NCI-H345 treated with DMSO at 0.1 percent for 48 hours (cell line): ENCODE results near the gene HIRIP3.
"Not testable (repeated sequence)": the region's sequence is repeated elsewhere in the genome, so short reads cannot be mapped to it uniquely, and the experiment has no call there.

Experiments
- DNase-seq: peaks from one replicate; lab custom pipeline; 2025; ENCODE audit not compliant: unreplicated experiment; lab: John Stamatoyannopoulos, UW

The HIRIP3 gene

GRCh38 chr16:29961479-29962343 lies 33.7 kb downstream of the HIRIP3 start, which contains the start of gene TMEM219:
Gene TMEM219, plus strand, starts transcription at chr16:29962079. Its CDS starts 1,065 bp downstream, at chr16:29963144.
- DNase-seq, result peak; percentile 91

- DNase-seq, result no peak
These were observed 34.3 kb downstream of the HIRIP3 start for GRCh38 chr16:29961127-29961478.

- not testable (repeated sequence) for DNase-seq
These were observed 35.6 kb downstream of the HIRIP3 start for GRCh38 chr16:29959821-29960220.

- no peak for DNase-seq
These were observed 36.1 kb downstream of the HIRIP3 start for GRCh38 chr16:29959293-29959692.

- DNase-seq, result no peak
These were observed 36.7 kb downstream of the HIRIP3 start for GRCh38 chr16:29958756-29959155.

- no peak for DNase-seq
These were observed 43.6 kb downstream of the HIRIP3 start for GRCh38 chr16:29951625-29952365.

GRCh38 chr16:29950806-29951461 lies 44.5 kb downstream of the HIRIP3 start:
- DNase-seq, result no peak

- DNase-seq, result no peak
These were observed 47.5 kb downstream of the HIRIP3 start for GRCh38 chr16:29947897-29948296.

- DNase-seq, result no peak
These were observed 51.3 kb downstream of the HIRIP3 start for GRCh38 chr16:29943846-29944799.
